ENCODE measurements around the gene PRPH2. TPM values are rescaled to one million over a fixed set of nuclear protein-coding genes. Genes with fewer than 3 reads are reported as not detected.

The PRPH2 gene
- polyA plus RNA-seq, 1 experiment, result 0.97 TPM

DNA sequence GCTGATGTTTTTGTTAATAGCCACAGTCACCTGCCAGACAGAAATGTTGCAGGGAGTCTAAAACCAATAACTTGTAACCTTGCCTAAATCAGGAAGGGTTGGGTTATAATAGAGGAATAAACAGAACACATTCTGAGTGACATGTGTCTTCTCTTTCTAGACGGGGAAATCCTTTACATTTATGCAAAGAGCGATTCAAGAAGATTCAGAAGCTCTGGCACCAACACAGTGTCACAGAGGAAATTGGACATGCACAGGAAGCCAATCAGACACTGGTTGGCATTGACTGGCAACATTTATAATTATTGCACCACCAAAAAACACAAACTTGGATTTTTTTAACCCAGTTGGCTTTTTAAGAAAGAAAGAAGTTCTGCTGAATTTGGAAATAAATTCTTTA is 31.5 kb downstream of the PRPH2 start:
- CTCF ChIA-PET, result interaction anchor here (2.5 to 8.1 kb wide), 3 partner anchors 29 to 186 kb away, joined by 8 to 57 read pairs (median 10); no protein-coding TSS in a partner anchor
- H3K4me3 ChIP-seq (ENCODE audit: low read depth, low read length), result no peak overlapping the region
- H3K27ac ChIP-seq (ENCODE audit: low read depth, low read length), result no peak overlapping the region
- POLR2A ChIA-PET, result interaction anchor here (0.5 to 1.3 kb wide), 2 partner anchors 16 to 55 kb away, joined by 3 to 8 read pairs; partner anchors contain the start of gene TBCC
- TF ChIP-seq, protein P1, sequence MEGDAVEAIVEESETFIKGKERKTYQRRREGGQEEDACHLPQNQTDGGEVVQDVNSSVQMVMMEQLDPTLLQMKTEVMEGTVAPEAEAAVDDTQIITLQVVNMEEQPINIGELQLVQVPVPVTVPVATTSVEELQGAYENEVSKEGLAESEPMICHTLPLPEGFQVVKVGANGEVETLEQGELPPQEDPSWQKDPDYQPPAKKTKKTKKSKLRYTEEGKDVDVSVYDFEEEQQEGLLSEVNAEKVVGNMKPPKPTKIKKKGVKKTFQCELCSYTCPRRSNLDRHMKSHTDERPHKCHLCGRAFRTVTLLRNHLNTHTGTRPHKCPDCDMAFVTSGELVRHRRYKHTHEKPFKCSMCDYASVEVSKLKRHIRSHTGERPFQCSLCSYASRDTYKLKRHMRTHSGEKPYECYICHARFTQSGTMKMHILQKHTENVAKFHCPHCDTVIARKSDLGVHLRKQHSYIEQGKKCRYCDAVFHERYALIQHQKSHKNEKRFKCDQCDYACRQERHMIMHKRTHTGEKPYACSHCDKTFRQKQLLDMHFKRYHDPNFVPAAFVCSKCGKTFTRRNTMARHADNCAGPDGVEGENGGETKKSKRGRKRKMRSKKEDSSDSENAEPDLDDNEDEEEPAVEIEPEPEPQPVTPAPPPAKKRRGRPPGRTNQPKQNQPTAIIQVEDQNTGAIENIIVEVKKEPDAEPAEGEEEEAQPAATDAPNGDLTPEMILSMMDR (IDR thresholded peaks at IDR 0.05; ENCODE audit: low read depth, low read length), result no peak
- no peaks in the 10 kb centered on the region for H3K27me3 ChIP-seq (ENCODE audit: control insufficient read depth, insufficient read depth, low read length)
- DNase-seq (ENCODE audit: low read depth, low spot score), result no peak
- H3K9me3 ChIP-seq (ENCODE audit: control insufficient read depth, insufficient read depth, low read length), result no peaks in the 10 kb centered on the region; the same call in 1 of the 2 replicates

DNA sequence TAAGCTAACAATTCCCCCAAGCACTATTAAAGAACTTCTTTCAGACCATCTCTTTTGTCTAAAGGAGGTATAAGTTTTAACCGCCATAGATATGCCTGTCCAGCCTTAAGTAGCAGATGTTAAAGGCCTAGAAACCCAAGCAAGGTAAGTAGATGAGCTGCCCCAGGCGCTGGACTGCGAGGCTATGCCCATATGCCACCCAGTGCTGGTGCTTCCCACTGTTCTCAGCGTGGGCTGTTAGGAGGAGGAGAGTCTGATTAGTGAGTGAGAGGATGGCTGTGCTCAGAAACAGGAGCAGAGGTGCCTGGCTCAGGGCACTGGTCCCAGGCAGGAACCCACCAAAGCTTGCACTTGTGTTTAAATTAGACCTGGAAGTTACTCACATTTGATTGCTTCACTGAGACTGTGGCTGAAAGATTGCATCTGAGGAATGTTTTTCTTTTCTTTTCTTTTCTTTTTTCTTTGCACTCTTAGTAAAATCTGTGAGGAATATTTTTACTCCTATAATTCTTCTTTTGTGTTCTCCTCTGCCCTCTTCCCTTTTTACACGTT is 32.2 kb downstream of the PRPH2 start:
- ChIA-PET CTCF (interaction anchor here (0.7 to 8.1 kb wide), 3 partner anchors 36 to 211 kb away, joined by 4 to 57 read pairs (median 8); no protein-coding TSS in a partner anchor), POLR2A (interaction anchor here (1.0 to 1.3 kb wide), 2 partner anchors 12 to 56 kb away, joined by 4 to 8 read pairs; partner anchors contain the start of gene TBCC)
- Histone ChIP-seq H3K9me3 (ENCODE audit: control insufficient read depth, insufficient read depth, low read length) (no peaks in the 10 kb centered on the region; the same call in 1 of the 2 replicates), H3K27ac (ENCODE audit: low read depth, low read length) (peak overlapping the region; percentile 39), H3K4me3 (ENCODE audit: low read depth, low read length) (no peak overlapping the region), H3K27me3 (ENCODE audit: control insufficient read depth, insufficient read depth, low read length) (no peaks in the 10 kb centered on the region)
- TF ChIP-seq, protein P1 (IDR thresholded peaks at IDR 0.05; ENCODE audit: low read depth, low read length), result no peak
- no peak for DNase-seq (ENCODE audit: low read depth, low spot score)

DNA sequence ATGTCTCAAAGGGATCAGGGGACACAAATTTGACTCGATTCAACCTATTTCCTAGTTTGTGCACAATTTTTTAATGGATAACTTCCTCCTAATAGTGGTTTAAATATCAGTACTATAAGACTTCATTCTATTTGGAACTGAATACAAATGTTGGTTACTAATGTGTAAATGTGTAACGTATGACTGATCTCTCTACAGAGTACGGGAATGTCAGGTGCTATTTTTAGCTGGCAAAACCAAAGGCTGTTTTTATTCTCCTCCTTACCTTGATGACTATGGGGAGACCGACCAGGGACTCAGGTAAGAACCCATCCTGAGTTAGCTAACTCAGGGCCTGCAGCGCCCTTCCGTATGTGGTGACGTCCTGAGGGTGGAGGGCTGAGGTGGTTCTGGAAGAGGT is 33.0 kb downstream of the PRPH2 start:
- no peak overlapping the region for H3K27ac ChIP-seq (ENCODE audit: low read depth, low read length)
- TF ChIP-seq, protein P1 (IDR thresholded peaks at IDR 0.05; ENCODE audit: low read depth, low read length), result no peak
- ChIA-PET POLR2A (interaction anchor here (1.3 kb wide), 1 partner anchor 57 kb away, joined by 8 read pairs; the partner anchor contains the start of gene TBCC), CTCF (interaction anchor here (2.5 to 8.1 kb wide), 2 partner anchors 37 to 187 kb away, joined by 8 to 57 read pairs; no protein-coding TSS in a partner anchor)
- no peak overlapping the region for H3K4me3 ChIP-seq (ENCODE audit: low read depth, low read length)
- no peak for DNase-seq (ENCODE audit: low read depth, low spot score)
- H3K9me3 ChIP-seq (ENCODE audit: control insufficient read depth, insufficient read depth, low read length), result no peaks in the 10 kb centered on the region; the same call in 1 of the 2 replicates
- no peaks in the 10 kb centered on the region for H3K27me3 ChIP-seq (ENCODE audit: control insufficient read depth, insufficient read depth, low read length)

DNA sequence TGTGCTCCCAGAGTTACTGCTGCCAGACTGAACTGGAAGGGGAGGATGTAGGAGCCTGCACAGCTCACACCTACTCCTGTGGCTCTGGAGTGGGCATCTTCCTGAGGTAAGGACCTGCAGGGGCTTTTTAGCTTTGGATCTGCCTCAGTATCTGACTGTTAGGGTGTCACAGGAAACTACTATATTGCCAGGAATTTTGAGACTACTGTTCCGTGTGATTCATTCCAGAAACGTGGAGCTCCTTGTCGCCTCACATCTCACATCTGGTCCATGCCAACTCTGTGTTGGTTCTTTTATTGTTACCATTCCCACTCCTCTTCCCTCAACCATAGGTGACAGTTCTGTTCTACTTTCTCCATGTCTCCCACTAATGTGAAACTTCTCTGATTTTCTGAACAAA is 34.1 kb downstream of the PRPH2 start:
- POLR2A ChIA-PET, result no interaction called here
- Histone ChIP-seq H3K27ac (ENCODE audit: low read depth, low read length) (no peak overlapping the region), H3K9me3 (ENCODE audit: control insufficient read depth, insufficient read depth, low read length) (no peaks in the 10 kb centered on the region; the same call in 1 of the 2 replicates), H3K4me3 (ENCODE audit: low read depth, low read length) (no peak overlapping the region), H3K27me3 (ENCODE audit: control insufficient read depth, insufficient read depth, low read length) (no peaks in the 10 kb centered on the region)
- no peak for DNase-seq (ENCODE audit: low read depth, low spot score)
- CTCF ChIA-PET, result interaction anchor here (8.1 kb wide), 1 partner anchor 38 kb away, joined by 57 read pairs; no protein-coding TSS in a partner anchor
- TF ChIP-seq, protein P1 (IDR thresholded peaks at IDR 0.05; ENCODE audit: low read depth, low read length), result no peak

DNA sequence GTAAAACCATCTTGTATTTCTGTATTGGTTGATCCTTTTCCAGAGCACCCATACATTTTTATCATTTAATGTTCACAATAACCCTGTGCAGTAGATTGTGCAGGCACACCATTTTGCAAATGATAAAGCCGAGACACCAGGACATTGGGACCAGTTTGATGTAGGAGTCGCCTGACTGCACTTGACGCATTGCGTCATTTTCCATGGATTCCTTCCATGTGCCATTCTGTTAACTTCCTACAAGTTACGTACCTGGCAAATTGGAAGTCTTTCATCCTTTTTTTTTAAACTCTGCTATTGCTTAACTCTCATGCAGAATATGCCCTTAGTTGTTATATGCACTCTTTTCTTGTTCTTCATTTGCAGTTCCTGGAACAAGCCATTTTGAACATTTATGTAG is 43.0 kb downstream of the PRPH2 start:
- CTCF ChIA-PET, result interaction anchor here (1.5 kb wide), 2 partner anchors 17 to 46 kb away, joined by 3 read pairs; no protein-coding TSS in a partner anchor
- POLR2A ChIA-PET, result no interaction called here

More for the DNA sequence above, 43.0 kb downstream of the PRPH2 start:
- Histone ChIP-seq H3K27me3 (ENCODE audit: control insufficient read depth, insufficient read depth, low read length) (no peaks in the 10 kb centered on the region), H3K9me3 (ENCODE audit: control insufficient read depth, insufficient read depth, low read length) (no peaks in the 10 kb centered on the region), H3K4me3 (ENCODE audit: low read depth, low read length) (no peak overlapping the region), H3K27ac (ENCODE audit: low read depth, low read length) (no peak overlapping the region)
- TF ChIP-seq, protein P1 (IDR thresholded peaks at IDR 0.05; ENCODE audit: low read depth, low read length), result no peak
- DNase-seq (ENCODE audit: low read depth, low spot score), result no peak

All from AG04450 (cell line).